Renal cortical epithelial cell (primary cell): Measurements from ENCODE around the gene NETO2. TPM values are rescaled to one million over a fixed set of nuclear protein-coding genes. Genes with fewer than 3 reads are reported as not detected.
"Not testable (repeated sequence)": the region's sequence is repeated elsewhere in the genome, so short reads cannot be mapped to it uniquely, and the experiment has no call there.

ENCODE experiments used
- DNase-seq: peaks from one replicate; pipeline ENCODE4 v3.0.0-alpha.2; 2011; ENCODE audit warnings: low read depth
- total RNA-seq: library from RNA; depleted of rRNA; stranded (reverse); fragments of >200 nt; gene quantifications from 2 replicates; pipeline ENCODE4 v1.2.3, GENCODE V29; 2014

Gene NETO2
- total RNA-seq, 1 donor from 2014 or later, result 31.6 TPM

DNA sequence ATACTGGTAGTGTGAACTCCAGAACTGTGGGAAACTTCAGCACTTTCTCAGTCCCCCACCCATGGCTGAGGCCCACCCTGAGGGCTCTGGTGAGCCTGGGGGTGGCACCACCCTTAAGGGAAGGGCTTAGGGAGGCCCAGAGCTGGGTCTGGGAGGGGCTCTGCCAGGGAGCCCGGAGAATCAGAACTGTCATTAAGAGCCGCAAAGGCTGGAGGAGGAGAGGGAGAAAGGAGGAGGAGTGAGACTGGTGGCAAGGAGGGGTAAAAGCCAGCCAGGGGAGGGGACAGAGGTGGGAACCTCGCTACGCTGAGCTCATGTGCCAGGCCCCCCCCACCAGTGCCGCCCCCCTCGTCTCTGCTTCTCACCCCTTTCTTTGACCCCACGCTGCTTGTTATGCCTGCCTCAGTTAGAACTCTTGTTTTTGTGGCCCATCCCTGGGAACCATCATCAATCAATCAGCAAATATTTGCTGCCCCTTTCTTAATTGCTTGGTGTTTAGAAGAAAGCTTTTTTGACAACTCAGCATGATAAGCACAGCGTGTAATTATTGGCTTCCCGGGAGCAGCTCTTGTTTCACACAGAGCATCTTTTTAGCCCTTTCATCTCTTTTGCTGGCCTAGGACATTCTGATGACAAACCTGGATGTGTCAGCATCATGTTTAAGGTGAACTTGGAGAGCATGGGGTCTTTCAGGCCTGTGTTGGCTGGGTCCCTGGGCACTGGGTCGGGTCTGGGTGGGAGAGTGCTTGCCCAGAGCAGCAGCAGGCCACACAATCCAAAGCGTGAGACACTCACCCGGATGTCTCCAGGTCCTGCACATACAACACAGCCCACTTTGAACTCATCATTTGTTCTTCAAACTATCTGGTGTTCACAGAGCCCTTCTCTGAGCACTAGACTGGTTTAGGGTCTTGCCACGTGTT is 77.7 kb downstream of the NETO2 start:
- no peak for DNase-seq

DNA sequence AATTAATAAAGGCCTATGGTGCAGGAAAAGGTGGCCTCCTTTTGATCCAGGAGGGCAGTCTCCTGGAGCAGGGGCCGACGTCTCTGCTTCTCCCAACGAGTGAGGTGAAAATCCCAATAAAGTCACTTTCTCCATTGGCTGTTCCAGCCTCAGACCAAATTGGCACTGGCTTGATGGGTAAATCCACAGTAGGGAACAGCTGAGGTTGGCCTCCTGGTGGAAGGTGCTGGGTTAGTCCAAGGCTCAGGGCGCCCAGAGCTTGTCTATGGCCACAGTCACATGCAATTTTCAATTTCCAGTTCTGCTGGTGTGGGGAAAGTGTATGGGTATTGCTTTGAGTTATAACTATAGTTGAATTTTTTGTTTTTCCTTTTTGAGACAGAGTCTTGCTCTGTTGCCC is 79.0 kb downstream of the NETO2 start:
- no peak for DNase-seq

GRCh38 chr16:47063011-47063724 is 80.6 kb downstream of the NETO2 start:
- DNase-seq, result no peak

GRCh38 chr16:47061204-47061603 is 82.5 kb downstream of the NETO2 start:
- DNase-seq, result no peak

DNA sequence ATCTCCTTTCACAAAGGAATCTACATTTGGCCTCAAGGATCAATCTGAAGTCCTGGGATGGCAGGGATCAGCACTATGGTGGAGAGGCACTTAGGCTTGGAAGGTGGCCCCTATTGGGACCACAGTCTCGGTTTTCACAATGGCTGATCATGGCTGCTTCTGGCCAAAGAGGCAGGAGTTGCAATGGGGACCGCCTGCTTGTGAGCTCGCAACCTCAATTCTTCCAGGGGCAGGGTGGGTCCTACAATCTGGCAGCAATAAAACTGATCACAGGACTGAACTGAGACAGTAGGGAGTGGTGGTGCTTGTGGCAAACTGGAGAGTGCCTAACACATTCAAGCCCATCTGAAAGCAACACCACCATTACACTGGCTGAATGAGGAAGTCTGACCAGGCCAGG is 83.1 kb downstream of the NETO2 start:
- DNase-seq, result no peak

DNA sequence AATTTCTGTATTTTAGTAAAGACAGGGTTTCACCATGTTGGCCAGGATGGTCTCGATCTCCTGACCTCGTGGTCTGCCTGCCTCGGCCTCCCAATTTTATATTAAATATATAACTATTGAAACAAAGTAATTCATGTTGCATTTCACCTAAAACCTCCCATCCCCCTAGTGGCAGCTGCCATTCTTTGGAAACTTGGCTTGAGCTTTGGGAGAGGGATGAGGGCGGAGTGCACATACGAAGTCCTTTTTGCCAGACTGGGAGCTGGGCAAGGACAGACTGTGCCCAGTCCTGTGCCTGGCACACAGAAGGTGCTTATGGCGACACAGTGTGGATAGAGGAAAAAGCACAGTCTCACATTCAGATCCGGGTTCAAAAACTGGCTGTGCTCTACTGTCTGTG is 83.8 kb downstream of the NETO2 start:
- DNase-seq, result no peak

DNA sequence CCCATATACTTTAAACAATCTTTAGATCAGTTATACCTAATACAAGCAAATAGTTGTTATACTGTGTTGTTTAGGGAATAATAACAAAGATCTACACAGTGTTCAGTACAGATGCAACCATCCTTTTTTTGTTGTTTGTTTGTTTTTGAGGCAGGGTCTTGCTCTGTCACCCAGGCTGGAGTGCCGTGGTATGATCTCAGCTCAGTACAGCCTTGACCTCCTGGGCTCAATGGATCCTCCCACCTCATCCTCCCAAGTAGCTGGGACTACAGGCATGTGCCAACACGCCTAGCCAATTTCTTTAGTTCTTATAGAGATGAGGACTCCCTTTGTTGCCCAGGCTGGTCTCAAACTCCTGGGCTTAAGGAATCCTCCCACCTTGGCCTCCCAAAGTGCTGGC is 84.6 kb downstream of the NETO2 start:
- DNase-seq, result not testable (repeated sequence)

GRCh38 chr16:47058295-47059086 is 85.3 kb downstream of the NETO2 start:
- peak; percentile 24 for DNase-seq

DNA sequence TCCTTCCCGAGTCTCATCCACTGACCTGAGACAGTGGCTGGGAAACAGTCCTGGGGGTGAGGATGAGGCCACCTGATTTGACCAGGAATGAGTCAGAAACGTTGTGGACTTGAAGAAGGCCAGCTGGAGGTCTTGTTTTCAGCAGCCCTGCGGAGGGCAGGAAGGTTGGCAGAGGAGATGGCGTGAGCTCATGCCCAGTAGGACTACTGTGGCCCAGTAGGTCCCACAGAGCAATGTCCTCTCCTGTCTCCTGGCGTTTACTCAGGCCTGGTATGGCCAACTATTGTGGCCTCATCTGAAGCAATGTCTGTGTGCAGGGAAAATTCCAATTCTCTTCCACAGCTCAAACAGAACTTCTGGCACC is 86.1 kb downstream of the NETO2 start:
- DNase-seq, result peak; percentile 18

GRCh38 chr16:47056688-47057629 is 86.8 kb downstream of the NETO2 start:
- no peak for DNase-seq

- not testable (repeated sequence) for DNase-seq
Measured at GRCh38 chr16:47056061-47056460, 87.7 kb downstream of the NETO2 start.

DNA sequence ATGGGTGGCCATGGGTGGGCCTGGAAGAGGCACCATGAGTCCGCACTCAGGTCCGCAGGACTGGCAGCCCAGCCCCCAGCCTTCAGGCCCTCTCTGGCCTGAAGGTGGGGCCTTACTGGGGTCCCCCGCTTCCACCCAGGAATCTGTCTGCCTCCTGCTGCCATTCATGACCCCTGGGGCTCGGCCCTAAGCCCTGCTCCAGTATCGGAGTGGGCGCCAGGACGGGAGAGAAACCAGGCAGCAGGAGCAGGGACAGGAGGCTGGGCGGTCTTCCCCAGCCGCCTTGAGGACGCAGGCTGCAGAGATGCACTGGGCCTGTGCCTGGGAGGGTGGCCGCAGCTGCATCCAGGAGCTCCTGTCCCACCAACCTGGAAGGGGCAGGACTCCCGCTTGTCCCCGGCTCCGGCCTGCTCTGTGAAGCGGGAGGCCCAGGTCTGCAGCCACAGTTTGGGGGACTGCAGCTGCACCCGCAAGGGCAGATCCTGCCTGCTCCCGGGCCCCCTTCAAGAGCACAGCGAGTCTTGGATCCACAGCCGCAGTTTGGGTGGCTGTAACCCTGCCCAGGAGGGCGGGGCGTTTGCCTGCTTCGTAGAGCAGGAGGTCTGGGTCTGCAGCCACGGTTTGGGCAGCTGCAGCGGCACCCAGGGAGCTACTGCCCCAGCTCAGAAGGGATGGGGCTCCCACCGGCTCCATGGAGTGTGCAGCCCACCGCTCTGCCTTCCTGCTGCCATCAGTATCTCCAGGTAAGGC is 88.4 kb downstream of the NETO2 start:
- no peak for DNase-seq

DNA sequence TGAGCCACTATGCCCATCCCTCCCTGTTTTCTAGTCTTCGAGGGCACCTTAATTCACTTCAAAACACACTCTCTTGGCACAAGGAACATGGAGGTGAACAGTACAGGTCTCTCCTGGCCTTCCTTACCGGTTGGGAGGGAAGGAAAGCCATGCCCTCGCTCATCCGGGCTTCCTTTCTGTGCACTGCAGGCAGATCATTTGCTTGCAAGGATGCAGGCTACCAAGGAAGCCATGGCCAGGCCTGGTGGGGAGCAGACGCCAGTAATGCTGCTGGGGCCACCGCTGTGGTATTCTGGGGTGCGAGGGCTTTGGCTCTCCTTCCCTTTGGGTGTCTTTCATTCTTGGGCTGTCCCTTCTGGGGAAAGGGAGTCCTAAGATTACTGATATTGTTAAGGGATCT is 89.4 kb downstream of the NETO2 start:
- no peak for DNase-seq

GRCh38 chr16:47053895-47054294 is 89.8 kb downstream of the NETO2 start:
- no peak for DNase-seq

GRCh38 chr16:47052666-47053640 is 90.8 kb downstream of the NETO2 start:
- no peak for DNase-seq

DNA sequence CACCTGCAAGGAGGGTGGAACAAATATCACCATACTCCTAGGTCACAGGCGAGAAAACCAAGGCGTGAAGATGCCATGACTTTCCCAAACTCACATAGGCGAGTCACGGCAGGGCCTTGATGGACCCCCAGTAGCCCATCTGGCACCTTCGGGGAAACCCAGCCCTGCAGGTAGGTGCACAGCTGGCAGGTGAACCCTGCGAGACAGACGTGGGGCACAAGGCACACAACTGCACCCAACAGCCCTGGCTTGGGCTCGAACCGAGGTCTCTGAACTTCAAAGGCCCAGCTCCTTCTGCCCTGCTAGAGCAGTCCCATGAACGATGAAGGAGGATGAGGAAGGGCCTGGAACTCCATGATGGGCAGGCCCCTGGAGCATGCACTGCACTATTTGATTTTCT is 92.7 kb downstream of the NETO2 start:
- no peak for DNase-seq

DNA sequence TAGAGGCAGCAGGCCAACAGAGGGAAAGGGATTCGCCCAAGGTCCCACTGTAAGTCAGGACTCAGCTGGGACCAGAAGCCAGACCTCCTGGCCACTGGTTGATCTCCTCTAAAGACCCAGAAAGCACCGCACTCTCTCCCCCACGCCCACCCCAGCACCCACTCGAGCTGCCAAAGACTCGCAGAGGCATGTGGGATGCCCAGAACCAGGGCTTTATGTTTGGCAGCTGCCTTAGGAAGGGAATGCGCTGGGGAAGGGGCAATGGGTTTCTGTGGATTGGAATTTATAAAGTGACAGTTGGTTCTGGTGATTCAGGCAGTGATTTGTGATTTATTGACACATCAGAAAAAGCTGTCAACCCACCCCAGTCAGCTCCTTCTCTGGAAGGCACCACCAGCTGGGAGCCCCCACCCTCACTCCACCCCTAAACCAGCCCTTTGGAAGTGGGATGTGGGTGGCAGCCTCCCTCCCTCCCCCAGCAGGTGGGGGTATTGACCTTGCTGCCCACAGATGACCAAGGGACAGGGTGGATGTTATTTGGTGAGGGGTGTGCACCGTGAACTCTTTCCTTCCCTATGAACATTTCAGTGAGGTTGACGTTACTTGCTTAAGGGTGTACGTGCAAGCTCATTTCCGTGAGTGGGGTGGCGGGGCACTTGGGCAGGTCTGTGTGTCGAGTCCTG is 93.7 kb downstream of the NETO2 start:
- no peak for DNase-seq

DNA sequence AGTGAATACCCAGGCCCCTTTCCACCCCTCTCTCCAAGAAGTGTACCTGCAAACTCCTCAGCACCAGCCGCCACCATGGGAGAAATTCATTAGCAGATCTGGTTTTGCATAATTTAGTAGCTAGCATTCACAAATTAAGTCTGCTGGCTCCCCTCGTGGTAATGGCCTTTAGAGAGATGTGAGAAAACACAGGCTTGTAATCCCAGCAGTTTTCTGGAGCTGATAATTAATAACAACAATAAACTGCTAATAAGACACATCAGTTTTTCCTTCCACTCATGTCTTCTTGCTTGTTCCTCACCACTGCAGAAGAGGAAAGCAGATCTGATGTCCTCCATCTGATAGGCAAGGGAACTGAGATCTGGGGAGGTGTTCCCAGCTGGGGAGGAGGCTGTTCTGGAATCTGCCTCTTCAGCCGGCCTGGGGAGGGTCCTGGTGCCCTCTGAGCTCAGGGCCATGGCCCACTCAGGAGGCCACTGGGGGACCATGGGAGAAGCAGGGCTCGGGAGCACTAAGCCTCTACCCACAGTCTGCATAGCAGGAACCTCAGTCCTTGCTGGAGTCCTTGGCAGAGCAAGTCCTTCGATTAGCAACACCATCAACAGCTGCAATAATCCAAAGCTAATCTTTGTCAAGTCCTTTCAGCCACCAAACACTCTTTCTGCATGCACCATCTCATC is 96.1 kb downstream of the NETO2 start:
- DNase-seq, result no peak
